IMR-90 (cell line): ENCODE measurements around the gene NFYB. TPM values are rescaled to one million over a fixed set of nuclear protein-coding genes. Genes with fewer than 3 reads are reported as not detected.

Experiments
- ATAC-seq: fragments of 200-7000 bp; cut with Tn5 transposase; 2 replicates; pipeline ENCODE4 v1.9.1; 2020; ENCODE audit warnings: low read depth, mild to moderate bottlenecking, moderate library complexity
- BruUV-seq: library from RNA; stranded (reverse); fragments of 400-500 nt; replicated peaks from 2 replicates; lab custom pipeline; 2021; lab: Mats Ljungman, UMichigan
- CTCF ChIA-PET: fragments of 300-600 bp; formaldehyde crosslinking; extraction: SDS; loops from one replicate; lab custom pipeline; 2021; ENCODE audit warnings: antibody characterized with exemption; lab: Yijun Ruan, JAX
- POLR2A ChIA-PET: fragments of 300-600 bp; sonication (Branson Sonifier 250); formaldehyde crosslinking; loops from one replicate; lab custom pipeline; 2022; ENCODE audit warnings: antibody characterized with exemption; ENCODE audit not compliant: unreplicated experiment; lab: Charles Lee
- DNase-seq: peaks from one replicate; pipeline ENCODE4 v3.0.0; 2013
- H2AFZ ChIP-seq: replicated peaks from 2 replicates; pipeline ENCODE3; 2013; ENCODE audit warnings: low read length, mild to moderate bottlenecking; ENCODE audit not compliant: poor library complexity
- H2AK5ac ChIP-seq: 2 replicates; pipeline ENCODE4 v1.6.1; 2013; ENCODE audit warnings: low read depth, low read length, inconsistent platforms
- H2AK9ac ChIP-seq: replicated peaks from 2 replicates; pipeline ENCODE3; 2013; ENCODE audit warnings: mild to moderate bottlenecking, low read depth, low read length, moderate library complexity; ENCODE audit not compliant: poor library complexity
- H2BK120ac ChIP-seq: 2 replicates; pipeline ENCODE4 v1.6.1; 2013; ENCODE audit warnings: low read depth, low read length, inconsistent platforms
- H2BK15ac ChIP-seq: 3 replicates; pipeline ENCODE4 v1.6.1; 2013; ENCODE audit warnings: low read depth, low read length, inconsistent platforms
- H2BK20ac ChIP-seq: 2 replicates; pipeline ENCODE4 v1.6.1; 2013; ENCODE audit warnings: low read depth, mild to moderate bottlenecking, inconsistent platforms, low read length, moderate library complexity
- H2BK5ac ChIP-seq: 2 replicates; pipeline ENCODE4 v1.6.1; 2013; ENCODE audit warnings: mild to moderate bottlenecking, low read depth, low read length, inconsistent platforms; ENCODE audit not compliant: poor library complexity, severe bottlenecking
- H3K14ac ChIP-seq: replicated peaks from 2 replicates; pipeline ENCODE4 v1.6.1; 2013; ENCODE audit warnings: low read depth, low read length, inconsistent platforms
- H3K18ac ChIP-seq: 2 replicates; pipeline ENCODE4 v1.6.1; 2013; ENCODE audit warnings: low read depth, low read length, control low read depth
- H3K23ac ChIP-seq: 2 replicates; pipeline ENCODE4 v1.6.1; 2013; ENCODE audit warnings: low read depth, low read length, inconsistent platforms
- H3K27ac ChIP-seq: 2 replicates; pipeline ENCODE4 v1.5.1; 2013; ENCODE audit warnings: mild to moderate bottlenecking, control low read depth, low read length; ENCODE audit not compliant: insufficient read depth
- H3K27me3 ChIP-seq: 2 replicates; pipeline ENCODE4 v1.6.1; 2013; ENCODE audit warnings: low read length; ENCODE audit not compliant: control insufficient read depth, insufficient read depth
- H3K36me3 ChIP-seq: 2 replicates; pipeline ENCODE4 v1.6.1; 2013; ENCODE audit warnings: low read length, mixed read lengths; ENCODE audit not compliant: control insufficient read depth, insufficient read depth
- H3K4ac ChIP-seq: 2 replicates; pipeline ENCODE4 v1.6.1; 2013; ENCODE audit warnings: low read depth, low read length, inconsistent platforms
- H3K4me1 ChIP-seq: 2 replicates; pipeline ENCODE4 v1.6.1; 2013; ENCODE audit warnings: low read length, mixed read lengths; ENCODE audit not compliant: control insufficient read depth, insufficient read depth
- H3K4me2 ChIP-seq: 2 replicates; pipeline ENCODE4 v1.6.1; 2013; ENCODE audit warnings: low read depth, mild to moderate bottlenecking, control low read depth, low read length, moderate library complexity
- H3K4me3 ChIP-seq: 2 replicates; pipeline ENCODE4 v1.5.1; 2013; ENCODE audit warnings: low read depth, mild to moderate bottlenecking, control low read depth, low read length, moderate library complexity; ENCODE audit not compliant: insufficient read depth
- H3K56ac ChIP-seq: 2 replicates; pipeline ENCODE4 v1.6.1; 2013; ENCODE audit warnings: low read length, inconsistent platforms; ENCODE audit not compliant: insufficient read depth; ENCODE audit errors: extremely low read depth
- H3K79me1 ChIP-seq, 2 experiments: 2 replicates each; pipeline ENCODE4 v1.6.1; 2013; ENCODE audit warnings: low read length in 2 of 2, inconsistent platforms in 1 of 2, low read depth in 1 of 2
- H3K9ac ChIP-seq: 2 replicates; pipeline ENCODE4 v1.6.1; 2013; ENCODE audit warnings: low read depth, low read length, control low read depth
- H3K9me1 ChIP-seq: 2 replicates; pipeline ENCODE4 v1.6.1; 2013; ENCODE audit warnings: low read length, inconsistent platforms; ENCODE audit not compliant: insufficient read depth
- H3K9me3 ChIP-seq: 2 replicates; pipeline ENCODE4 v1.6.1; 2013; ENCODE audit warnings: low read length; ENCODE audit not compliant: control insufficient read depth, insufficient read depth
- H4K20me1 ChIP-seq: 2 replicates; pipeline ENCODE4 v1.6.1; 2013; ENCODE audit warnings: low read length, inconsistent platforms; ENCODE audit not compliant: insufficient read depth
- H4K5ac ChIP-seq: 2 replicates; pipeline ENCODE4 v1.6.1; 2013; ENCODE audit warnings: mild to moderate bottlenecking, low read depth, low read length, control low read depth
- H4K8ac ChIP-seq, 2 experiments: 2 replicates each; pipeline ENCODE4 v1.6.1; 2013; ENCODE audit warnings: low read depth in 2 of 2, low read length in 2 of 2, control low read depth in 1 of 2, inconsistent platforms in 1 of 2
- H4K91ac ChIP-seq: 2 replicates; pipeline ENCODE4 v1.6.1; 2013; ENCODE audit warnings: low read depth, low read length, inconsistent platforms; ENCODE audit not compliant: insufficient read depth
- CHD1 ChIP-seq: IDR thresholded peaks from 2 replicates; pipeline ENCODE4 v1.6.1; 2012; ENCODE audit warnings: low read depth, low read length, improper control_type of control experiment
- FOS ChIP-seq: fragments of 150-350 bp; IDR thresholded peaks from 2 replicates; pipeline ENCODE4 v1.6.1; 2016; ENCODE audit warnings: low read depth, low read length
- MAFK ChIP-seq: IDR thresholded peaks from 2 replicates; pipeline ENCODE4 v1.6.1; 2012; ENCODE audit warnings: low read depth, low read length, improper control_type of control experiment
- MAZ ChIP-seq: IDR thresholded peaks from 2 replicates; pipeline ENCODE4 v1.6.1; 2012; ENCODE audit warnings: low read depth, mild to moderate bottlenecking, low read length, improper control_type of control experiment, moderate library complexity, borderline replicate concordance
- dilution Hi-C: fragments of 300-500 bp; cut with HindIII; formaldehyde crosslinking; loops from one replicate; pipeline ENCODE4 v1.14.3; 2018; ENCODE audit warnings: low sequenced_read_pairs; ENCODE audit not compliant: unreplicated experiment
- in situ Hi-C: fragments of 300-500 bp; cut with MboI; formaldehyde crosslinking; loops from 3 replicates; pipeline ENCODE4 v1.14.3; 2019; ENCODE audit warnings: low sequenced_read_pairs, inconsistent platforms, mixed read lengths
- intact Hi-C: fragments of 100-400 bp; cut with micrococcal nuclease; formaldehyde crosslinking; loops from 2 replicates; pipeline ENCODE4 v1.10.0; 2022
- polyA plus RNA-seq, 3 experiments: library from polyadenylated mRNA; depleted of rRNA; stranded (reverse); fragments of >200 nt; gene quantifications; 2 replicates each; pipeline ENCODE4 v1.2.3, GENCODE V29; 2012; ENCODE audit warnings: low replicate concordance in 1 of 3
- total RNA-seq: library from RNA; depleted of rRNA; stranded (reverse); fragments of >200 nt; gene quantifications from 2 replicates; pipeline ENCODE4 v1.2.3, GENCODE V29; 2012

Gene NFYB
- total and polyA plus RNA-seq, 2 of the 4 experiments (the other 2 are of a cell fraction) = 22.2 to 28.4 TPM

- in situ Hi-C loops = no loop called here
- H2BK5ac ChIP-seq = peak overlapping the region; percentile 99
- TF ChIP-seq CHD1 = no peak
- TF ChIP-seq FOS = 0 out of 2 replicates have a peak, but pooled peaks have one; percentile 18
- TF ChIP-seq MAFK = peak; percentile 28; the same call in 1 of the 2 replicates
- no peak for TF ChIP-seq MAZ
- H4K5ac ChIP-seq = no peak overlapping the region
- DNase-seq = peak; percentile 78
- no peak overlapping the region for H2AK9ac ChIP-seq
- H4K20me1 ChIP-seq = no peaks in the 10 kb centered on the region
- no peak overlapping the region for H3K4me3 ChIP-seq
- peaks cover 3% of the 10 kb centered on the region; the same call in 1 of the 2 replicates for H3K9me1 ChIP-seq
- no peak overlapping the region for H2AFZ ChIP-seq
- intact Hi-C loops = no loop called here
- no peak overlapping the region for H2BK15ac ChIP-seq
- H4K91ac ChIP-seq = no peak overlapping the region
- H3K27me3 ChIP-seq = no peaks in the 10 kb centered on the region
- peak overlapping the region; percentile 43; the same call in 1 of the 2 replicates for H3K4ac ChIP-seq
- H4K8ac ChIP-seq = no peak overlapping the region; a peak in 1 of 4 replicates
- H3K14ac ChIP-seq = no peak overlapping the region
- no peak overlapping the region for H2BK20ac ChIP-seq
- peaks cover 4 to 35% of the 10 kb centered on the region in 2 experiments; a peak in 3 of 4 replicates for H3K79me1 ChIP-seq
- CTCF ChIA-PET = no interaction called here
- POLR2A ChIA-PET = interaction anchor here (0.7 kb wide), 1 partner anchor 167 kb away, joined by 5 read pairs; no protein-coding TSS in a partner anchor
- no TSS peak for BruUV-seq
- no peak overlapping the region for H2AK5ac ChIP-seq
- H3K27ac ChIP-seq = peak overlapping the region; percentile 82; the same call in 1 of the 2 replicates
- no peak overlapping the region for H3K23ac ChIP-seq
- H3K36me3 ChIP-seq = peaks cover 22% of the 10 kb centered on the region
- peak; percentile 89 for ATAC-seq
- no peak overlapping the region for H3K56ac ChIP-seq
- peak overlapping the region; percentile 47; the same call in 1 of the 2 replicates for H2BK120ac ChIP-seq
- H3K4me1 ChIP-seq = peaks cover 6% of the 10 kb centered on the region
- H3K18ac ChIP-seq = no peak overlapping the region
- dilution Hi-C loops = no loop called here
- peak overlapping the region; percentile 32; the same call in 1 of the 2 replicates for H3K9ac ChIP-seq
- peak overlapping the region; percentile 23; the same call in 1 of the 2 replicates for H3K4me2 ChIP-seq
- H3K9me3 ChIP-seq = no peaks in the 10 kb centered on the region
Measured at GRCh38 chr12:104121001-104121400, 17.0 kb downstream of the NFYB start.
